ENCODE results near the gene OR4A15.

DNA sequence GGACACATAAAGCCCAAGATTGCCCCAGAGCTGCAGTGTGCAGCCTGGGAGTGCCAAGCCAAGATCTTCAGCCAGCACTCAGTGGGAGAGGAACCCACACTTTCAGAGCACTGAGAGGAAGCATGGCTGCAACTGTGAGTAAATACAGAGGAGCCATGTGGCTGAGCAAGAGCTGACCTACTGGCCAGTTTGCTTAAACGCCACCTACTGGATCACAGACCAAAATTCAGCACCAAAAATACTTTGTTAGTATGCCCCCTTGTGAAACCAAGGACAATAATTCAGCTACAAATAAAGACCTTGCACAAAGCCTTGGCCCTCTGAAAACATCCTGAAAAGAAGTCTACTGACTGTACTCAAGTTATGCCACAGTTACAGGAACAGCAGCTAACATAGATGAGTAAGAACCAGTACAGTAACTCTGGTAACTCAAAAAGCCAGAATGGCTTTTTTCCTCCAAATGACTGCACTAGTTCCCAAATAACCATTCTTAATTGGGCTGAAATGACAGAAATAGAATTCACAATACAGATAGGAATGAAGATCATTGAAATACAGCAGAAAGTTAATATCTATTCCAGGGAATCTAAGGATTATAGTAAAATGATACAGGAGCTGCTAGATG, 10.1 kb upstream of the OR4A15 start:
- TF ChIP-seq ARNTL (CRISPR knock-in tag; IDR thresholded peaks at IDR 0.05; ENCODE audit: borderline replicate concordance, low read depth) (no peak), OSR1 (CRISPR knock-in tag; IDR thresholded peaks at IDR 0.05) (no peak), TCF4 (CRISPR knock-in tag; IDR thresholded peaks at IDR 0.05; ENCODE audit: borderline replicate concordance) (no peak), ESRRG (CRISPR knock-in tag; IDR thresholded peaks at IDR 0.05) (no peak), ZC3H10 (CRISPR knock-in tag; IDR thresholded peaks at IDR 0.05) (no peak), RARB (CRISPR knock-in tag; IDR thresholded peaks at IDR 0.05) (no peak), ZFP30 (CRISPR knock-in tag; IDR thresholded peaks at IDR 0.05) (no peak), ZNF8 (CRISPR knock-in tag; IDR thresholded peaks at IDR 0.05) (no peak), PPARA (CRISPR knock-in tag; IDR thresholded peaks at IDR 0.05; ENCODE audit: borderline replicate concordance) (no peak), ZNF70 (CRISPR knock-in tag; IDR thresholded peaks at IDR 0.05) (no peak)
- TF ChIP-seq, protein P1, sequence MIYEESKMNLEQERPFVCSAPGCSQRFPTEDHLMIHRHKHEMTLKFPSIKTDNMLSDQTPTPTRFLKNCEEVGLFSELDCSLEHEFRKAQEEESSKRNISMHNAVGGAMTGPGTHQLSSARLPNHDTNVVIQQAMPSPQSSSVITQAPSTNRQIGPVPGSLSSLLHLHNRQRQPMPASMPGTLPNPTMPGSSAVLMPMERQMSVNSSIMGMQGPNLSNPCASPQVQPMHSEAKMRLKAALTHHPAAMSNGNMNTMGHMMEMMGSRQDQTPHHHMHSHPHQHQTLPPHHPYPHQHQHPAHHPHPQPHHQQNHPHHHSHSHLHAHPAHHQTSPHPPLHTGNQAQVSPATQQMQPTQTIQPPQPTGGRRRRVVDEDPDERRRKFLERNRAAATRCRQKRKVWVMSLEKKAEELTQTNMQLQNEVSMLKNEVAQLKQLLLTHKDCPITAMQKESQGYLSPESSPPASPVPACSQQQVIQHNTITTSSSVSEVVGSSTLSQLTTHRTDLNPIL (CRISPR knock-in tag; IDR thresholded peaks at IDR 0.05; ENCODE audit: low read depth), result no peak
- TF ChIP-seq, protein P2, sequence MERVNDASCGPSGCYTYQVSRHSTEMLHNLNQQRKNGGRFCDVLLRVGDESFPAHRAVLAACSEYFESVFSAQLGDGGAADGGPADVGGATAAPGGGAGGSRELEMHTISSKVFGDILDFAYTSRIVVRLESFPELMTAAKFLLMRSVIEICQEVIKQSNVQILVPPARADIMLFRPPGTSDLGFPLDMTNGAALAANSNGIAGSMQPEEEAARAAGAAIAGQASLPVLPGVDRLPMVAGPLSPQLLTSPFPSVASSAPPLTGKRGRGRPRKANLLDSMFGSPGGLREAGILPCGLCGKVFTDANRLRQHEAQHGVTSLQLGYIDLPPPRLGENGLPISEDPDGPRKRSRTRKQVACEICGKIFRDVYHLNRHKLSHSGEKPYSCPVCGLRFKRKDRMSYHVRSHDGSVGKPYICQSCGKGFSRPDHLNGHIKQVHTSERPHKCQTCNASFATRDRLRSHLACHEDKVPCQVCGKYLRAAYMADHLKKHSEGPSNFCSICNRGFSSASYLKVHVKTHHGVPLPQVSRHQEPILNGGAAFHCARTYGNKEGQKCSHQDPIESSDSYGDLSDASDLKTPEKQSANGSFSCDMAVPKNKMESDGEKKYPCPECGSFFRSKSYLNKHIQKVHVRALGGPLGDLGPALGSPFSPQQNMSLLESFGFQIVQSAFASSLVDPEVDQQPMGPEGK (CRISPR knock-in tag; IDR thresholded peaks at IDR 0.05; ENCODE audit: borderline replicate concordance), result no peak
- TF ChIP-seq, protein P3, sequence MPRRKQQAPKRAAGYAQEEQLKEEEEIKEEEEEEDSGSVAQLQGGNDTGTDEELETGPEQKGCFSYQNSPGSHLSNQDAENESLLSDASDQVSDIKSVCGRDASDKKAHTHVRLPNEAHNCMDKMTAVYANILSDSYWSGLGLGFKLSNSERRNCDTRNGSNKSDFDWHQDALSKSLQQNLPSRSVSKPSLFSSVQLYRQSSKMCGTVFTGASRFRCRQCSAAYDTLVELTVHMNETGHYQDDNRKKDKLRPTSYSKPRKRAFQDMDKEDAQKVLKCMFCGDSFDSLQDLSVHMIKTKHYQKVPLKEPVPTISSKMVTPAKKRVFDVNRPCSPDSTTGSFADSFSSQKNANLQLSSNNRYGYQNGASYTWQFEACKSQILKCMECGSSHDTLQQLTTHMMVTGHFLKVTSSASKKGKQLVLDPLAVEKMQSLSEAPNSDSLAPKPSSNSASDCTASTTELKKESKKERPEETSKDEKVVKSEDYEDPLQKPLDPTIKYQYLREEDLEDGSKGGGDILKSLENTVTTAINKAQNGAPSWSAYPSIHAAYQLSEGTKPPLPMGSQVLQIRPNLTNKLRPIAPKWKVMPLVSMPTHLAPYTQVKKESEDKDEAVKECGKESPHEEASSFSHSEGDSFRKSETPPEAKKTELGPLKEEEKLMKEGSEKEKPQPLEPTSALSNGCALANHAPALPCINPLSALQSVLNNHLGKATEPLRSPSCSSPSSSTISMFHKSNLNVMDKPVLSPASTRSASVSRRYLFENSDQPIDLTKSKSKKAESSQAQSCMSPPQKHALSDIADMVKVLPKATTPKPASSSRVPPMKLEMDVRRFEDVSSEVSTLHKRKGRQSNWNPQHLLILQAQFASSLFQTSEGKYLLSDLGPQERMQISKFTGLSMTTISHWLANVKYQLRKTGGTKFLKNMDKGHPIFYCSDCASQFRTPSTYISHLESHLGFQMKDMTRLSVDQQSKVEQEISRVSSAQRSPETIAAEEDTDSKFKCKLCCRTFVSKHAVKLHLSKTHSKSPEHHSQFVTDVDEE (CRISPR knock-in tag; IDR thresholded peaks at IDR 0.05), result no peak
- TF ChIP-seq, protein P4, sequence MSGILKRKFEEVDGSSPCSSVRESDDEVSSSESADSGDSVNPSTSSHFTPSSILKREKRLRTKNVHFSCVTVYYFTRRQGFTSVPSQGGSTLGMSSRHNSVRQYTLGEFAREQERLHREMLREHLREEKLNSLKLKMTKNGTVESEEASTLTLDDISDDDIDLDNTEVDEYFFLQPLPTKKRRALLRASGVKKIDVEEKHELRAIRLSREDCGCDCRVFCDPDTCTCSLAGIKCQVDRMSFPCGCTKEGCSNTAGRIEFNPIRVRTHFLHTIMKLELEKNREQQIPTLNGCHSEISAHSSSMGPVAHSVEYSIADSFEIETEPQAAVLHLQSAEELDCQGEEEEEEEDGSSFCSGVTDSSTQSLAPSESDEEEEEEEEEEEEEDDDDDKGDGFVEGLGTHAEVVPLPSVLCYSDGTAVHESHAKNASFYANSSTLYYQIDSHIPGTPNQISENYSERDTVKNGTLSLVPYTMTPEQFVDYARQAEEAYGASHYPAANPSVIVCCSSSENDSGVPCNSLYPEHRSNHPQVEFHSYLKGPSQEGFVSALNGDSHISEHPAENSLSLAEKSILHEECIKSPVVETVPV (CRISPR knock-in tag; IDR thresholded peaks at IDR 0.05), result no peak
